Activated B cell treated with CpG ODN at 0.5 μM for 24 hours (primary cell): Measurements from ENCODE around the gene PDE3A. TPM values are rescaled to one million over a fixed set of nuclear protein-coding genes. Genes with fewer than 3 reads are reported as not detected.

Source experiments
- ATAC-seq: fragments of 200-7000 bp; cut with Tn5 transposase; one replicate; pipeline ENCODE4 v1.10.0; 2021; ENCODE audit warnings: low read depth, mild to moderate bottlenecking, moderate library complexity
- CTCF ChIA-PET: fragments of 350-600 bp; sonication (Branson Sonifier 250); formaldehyde crosslinking; loops from one replicate; lab custom pipeline; 2021; ENCODE audit warnings: antibody characterized with exemption; lab: Charles Lee
- POLR2A ChIA-PET: fragments of 350-600 bp; sonication (Branson Sonifier 250); formaldehyde crosslinking; loops from one replicate; lab custom pipeline; 2021; ENCODE audit warnings: antibody characterized with exemption; lab: Charles Lee
- DNase-seq: peaks from one replicate; pipeline ENCODE4 v3.0.0; 2022
- H3K27ac Mint-ChIP-seq: one replicate; pipeline ENCODE4 v1.8.0; 2020; ENCODE audit warnings: mixed read lengths
- H3K27me3 Mint-ChIP-seq: one replicate; pipeline ENCODE4 v1.8.0; 2021; ENCODE audit warnings: mixed read lengths
- H3K36me3 Mint-ChIP-seq: one replicate; pipeline ENCODE4 v1.8.0; 2021; ENCODE audit warnings: low read depth, mixed read lengths
- H3K4me1 Mint-ChIP-seq: one replicate; pipeline ENCODE4 v1.8.0; 2021; ENCODE audit warnings: mixed read lengths
- H3K4me3 Mint-ChIP-seq: one replicate; pipeline ENCODE4 v1.8.0; 2020; ENCODE audit warnings: mild to moderate bottlenecking, mixed read lengths
- H3K9me3 Mint-ChIP-seq: one replicate; pipeline ENCODE4 v1.8.0; 2020; ENCODE audit warnings: mixed read lengths
- intact Hi-C: fragments of 100-400 bp; cut with micrococcal nuclease; formaldehyde crosslinking; loops from one replicate; pipeline ENCODE4 v1.15.1; 2024
- total RNA-seq: library from RNA; stranded (reverse); gene quantifications from 2 replicates; pipeline ENCODE4 v1.2.3, GENCODE V29; 2022
- TF ChIP-seq, protein P1 (sequence below): fragments of 200-600 bp; IDR thresholded peaks from one replicate; pipeline ENCODE4 v1.8.0; 2022; ENCODE audit warnings: antibody characterized with exemption, mild to moderate bottlenecking

The PDE3A gene
- total RNA-seq, 1 donor from 2014 or later = not detected

- H3K4me1 Mint-ChIP-seq = peaks cover 3% of the 10 kb centered on the region
- H3K36me3 Mint-ChIP-seq = no peaks in the 10 kb centered on the region
- no peaks in the 10 kb centered on the region for H3K9me3 Mint-ChIP-seq
- no peak overlapping the region for H3K27ac Mint-ChIP-seq
- TF ChIP-seq, protein P1, sequence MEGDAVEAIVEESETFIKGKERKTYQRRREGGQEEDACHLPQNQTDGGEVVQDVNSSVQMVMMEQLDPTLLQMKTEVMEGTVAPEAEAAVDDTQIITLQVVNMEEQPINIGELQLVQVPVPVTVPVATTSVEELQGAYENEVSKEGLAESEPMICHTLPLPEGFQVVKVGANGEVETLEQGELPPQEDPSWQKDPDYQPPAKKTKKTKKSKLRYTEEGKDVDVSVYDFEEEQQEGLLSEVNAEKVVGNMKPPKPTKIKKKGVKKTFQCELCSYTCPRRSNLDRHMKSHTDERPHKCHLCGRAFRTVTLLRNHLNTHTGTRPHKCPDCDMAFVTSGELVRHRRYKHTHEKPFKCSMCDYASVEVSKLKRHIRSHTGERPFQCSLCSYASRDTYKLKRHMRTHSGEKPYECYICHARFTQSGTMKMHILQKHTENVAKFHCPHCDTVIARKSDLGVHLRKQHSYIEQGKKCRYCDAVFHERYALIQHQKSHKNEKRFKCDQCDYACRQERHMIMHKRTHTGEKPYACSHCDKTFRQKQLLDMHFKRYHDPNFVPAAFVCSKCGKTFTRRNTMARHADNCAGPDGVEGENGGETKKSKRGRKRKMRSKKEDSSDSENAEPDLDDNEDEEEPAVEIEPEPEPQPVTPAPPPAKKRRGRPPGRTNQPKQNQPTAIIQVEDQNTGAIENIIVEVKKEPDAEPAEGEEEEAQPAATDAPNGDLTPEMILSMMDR = no peak
- H3K4me3 Mint-ChIP-seq = no peak overlapping the region
- ChIA-PET CTCF (no interaction called here), POLR2A (no interaction called here)
- ATAC-seq (no peak), DNase-seq (no peak)
- intact Hi-C loops = no loop called here
- peaks cover 25% of the 10 kb centered on the region for H3K27me3 Mint-ChIP-seq
Observed at GRCh38 chr12:20372326-20373096, 4.2 kb downstream of the PDE3A start.

GRCh38 chr12:20374795-20375194 is 6.5 kb downstream of the PDE3A start:
- Mint-ChIP-seq H3K4me1 (no peaks in the 10 kb centered on the region), H3K9me3 (no peaks in the 10 kb centered on the region), H3K27ac (no peak overlapping the region), H3K4me3 (no peak overlapping the region), H3K27me3 (peaks cover 12% of the 10 kb centered on the region), H3K36me3 (no peaks in the 10 kb centered on the region)
- CTCF ChIA-PET = no interaction called here
- intact Hi-C loops = no loop called here
- TF ChIP-seq, protein P1 = no peak
- no peak for DNase-seq
- POLR2A ChIA-PET = no interaction called here
- no peak for ATAC-seq

- intact Hi-C loops = no loop called here
- ChIA-PET CTCF (no interaction called here), POLR2A (no interaction called here)
- DNase-seq (no peak), ATAC-seq (no peak)
- Mint-ChIP-seq H3K36me3 (no peaks in the 10 kb centered on the region), H3K27me3 (peaks cover 6% of the 10 kb centered on the region), H3K27ac (no peak overlapping the region), H3K9me3 (no peaks in the 10 kb centered on the region), H3K4me1 (no peaks in the 10 kb centered on the region), H3K4me3 (no peak overlapping the region)
- TF ChIP-seq, protein P1 = no peak
Observed at GRCh38 chr12:20375560-20375959, 7.2 kb downstream of the PDE3A start.

DNA sequence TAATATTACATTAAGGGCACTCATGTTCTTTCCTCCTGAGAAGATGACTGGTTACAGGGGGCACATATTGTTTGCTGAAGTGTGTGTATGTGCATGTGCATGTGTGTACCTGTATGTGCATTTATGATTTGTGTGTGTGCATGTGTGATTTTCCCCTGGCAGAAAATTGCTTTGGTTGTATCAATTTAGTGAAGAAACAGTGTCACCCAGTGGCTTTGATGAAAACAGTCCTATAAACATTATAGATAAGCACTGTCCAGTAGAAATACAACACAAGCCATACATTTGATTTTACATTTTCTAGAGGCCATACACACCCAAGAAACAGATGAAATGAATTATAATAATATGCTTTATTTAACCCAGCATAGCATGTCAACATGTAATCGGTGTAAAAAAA is 8.6 kb downstream of the PDE3A start:
- TF ChIP-seq, protein P1 = no peak
- DNase-seq (no peak), ATAC-seq (no peak)
- H3K4me1 Mint-ChIP-seq = no peaks in the 10 kb centered on the region
- intact Hi-C loops = no loop called here
- CTCF ChIA-PET = no interaction called here
- H3K27ac Mint-ChIP-seq = no peak overlapping the region
- POLR2A ChIA-PET = no interaction called here
- no peaks in the 10 kb centered on the region for H3K36me3 Mint-ChIP-seq
- H3K27me3 Mint-ChIP-seq = peaks cover 3% of the 10 kb centered on the region
- H3K9me3 Mint-ChIP-seq = no peaks in the 10 kb centered on the region
- H3K4me3 Mint-ChIP-seq = no peak overlapping the region

- CTCF ChIA-PET = no interaction called here
Observed at GRCh38 chr12:20377750-20378149, 9.4 kb downstream of the PDE3A start.

More at GRCh38 chr12:20377750-20378149, 9.4 kb downstream of the PDE3A start:
- Mint-ChIP-seq H3K9me3 (no peaks in the 10 kb centered on the region), H3K4me1 (no peaks in the 10 kb centered on the region), H3K27ac (no peak overlapping the region), H3K27me3 (no peaks in the 10 kb centered on the region), H3K4me3 (no peak overlapping the region), H3K36me3 (no peaks in the 10 kb centered on the region)
- ATAC-seq = no peak
- TF ChIP-seq, protein P1 = no peak
- no peak for DNase-seq
- intact Hi-C loops = no loop called here
- POLR2A ChIA-PET = no interaction called here
